Measurements from ENCODE around the gene CLCN3.

- no peak for TF ChIP-seq CTCF (conservative IDR thresholded peaks at IDR 0.05; ENCODE audit: low read depth, low read length)
- no peak for TF ChIP-seq EZH2 (IDR thresholded peaks at IDR 0.05; ENCODE audit: low read length, unreplicated experiment)
- no peak for TF ChIP-seq EZH2phosphoT487 (IDR thresholded peaks at IDR 0.05; ENCODE audit: borderline replicate concordance, low read length)
Observed at GRCh38 chr4:169616846-169617245, 3.5 kb upstream of the CLCN3 start.
